HUES64 (cell line): ENCODE data around the gene ALKBH2.
A peak's percentile ranks its signal among the peaks of the same experiment; 100 is the strongest.

Experiments used
- H3K27ac ChIP-seq: 2 replicates; pipeline ENCODE4 v1.7.0; 2013; ENCODE audit warnings: low read depth, low read length, inconsistent platforms
- H3K27me3 ChIP-seq: 2 replicates; pipeline ENCODE4 v1.6.1; 2013; ENCODE audit warnings: mild to moderate bottlenecking, low read length; ENCODE audit not compliant: insufficient read depth
- H3K36me3 ChIP-seq: 2 replicates; pipeline ENCODE4 v1.6.1; 2013; ENCODE audit warnings: mild to moderate bottlenecking, low read length; ENCODE audit not compliant: insufficient read depth
- H3K4me1 ChIP-seq: 2 replicates; pipeline ENCODE4 v1.6.1; 2013; ENCODE audit warnings: mild to moderate bottlenecking, low read length, moderate library complexity; ENCODE audit not compliant: insufficient read depth
- H3K4me3 ChIP-seq: 2 replicates; pipeline ENCODE4 v1.5.1; 2013; ENCODE audit warnings: mild to moderate bottlenecking, low read length, moderate library complexity
- H3K9ac ChIP-seq: 2 replicates; pipeline ENCODE4 v1.6.1; 2013; ENCODE audit warnings: mild to moderate bottlenecking, low read depth, low read length
- H3K9me3 ChIP-seq: 2 replicates; pipeline ENCODE4 v1.6.1; 2013; ENCODE audit warnings: low read depth, low read length; ENCODE audit not compliant: insufficient read depth
- WGBS: fragments of 150-250, 120-280 bp; methylation state at CpG from one replicate; pipeline ENCODE4 v1.1.7; 2013; ENCODE audit warnings: missing lambda C conversion rate; 5-methylcytosine and 5-hydroxymethylcytosine counted together

The ALKBH2 gene

DNA sequence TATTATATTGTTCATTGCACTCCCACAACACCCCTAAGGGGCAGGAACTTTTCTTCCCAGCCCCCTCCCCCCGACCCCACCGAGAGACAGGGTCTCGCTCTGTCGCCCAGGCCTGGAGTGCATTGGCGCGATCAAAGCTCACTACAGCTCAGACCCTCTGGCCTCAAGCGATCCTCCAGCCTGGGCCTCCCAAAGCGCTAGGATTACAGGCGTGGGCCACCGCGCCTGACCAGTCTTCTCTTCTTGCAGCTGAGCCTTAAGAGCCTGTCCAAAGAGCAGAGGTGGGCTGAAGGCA is 3.8 kb upstream of the ALKBH2 start:
- 0 out of 2 replicates have a peak, but pooled peaks cover 10% of the 10 kb centered on the region for H3K4me1 ChIP-seq
- 39% methylated on average over 11 of the region's 11 CpGs for WGBS
- H3K9me3 ChIP-seq, result no peaks in the 10 kb centered on the region
- peak overlapping the region; percentile 86 for H3K4me3 ChIP-seq
- H3K36me3 ChIP-seq, result peaks cover 36% of the 10 kb centered on the region
- H3K27me3 ChIP-seq, result peaks cover 5% of the 10 kb centered on the region
- peak overlapping the region; percentile 59; the same call in 1 of the 2 replicates for H3K27ac ChIP-seq
- H3K9ac ChIP-seq, result peak overlapping the region; percentile 93

DNA sequence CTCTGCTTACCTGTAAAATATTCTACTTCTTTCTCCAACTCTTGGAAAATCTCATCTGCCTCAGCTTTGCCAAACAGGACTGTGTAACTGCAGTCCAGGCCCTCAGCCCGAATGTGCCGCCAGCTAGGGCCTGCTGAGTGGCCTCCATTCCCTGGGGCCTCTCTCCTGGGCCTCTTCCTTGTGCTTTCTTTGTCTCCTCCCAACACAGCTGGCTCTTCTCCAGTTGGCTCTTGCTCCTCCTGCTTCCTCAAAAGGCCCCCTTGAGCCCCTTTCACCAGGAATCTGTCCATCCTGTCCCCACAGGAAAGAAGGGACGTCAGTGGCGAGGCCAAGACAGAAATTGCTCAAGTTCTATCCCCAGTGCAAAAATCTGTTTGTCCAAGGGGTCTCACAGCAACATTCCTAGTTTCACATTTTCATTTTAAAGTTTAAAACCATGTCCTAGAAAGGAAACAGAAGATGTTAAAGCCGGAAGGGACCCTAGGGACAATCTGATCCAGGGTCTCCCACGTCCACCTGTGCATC is 713 bp downstream of the ALKBH2 start:
- no peaks in the 10 kb centered on the region for H3K9me3 ChIP-seq
- peaks cover 28% of the 10 kb centered on the region for H3K36me3 ChIP-seq
- H3K4me1 ChIP-seq, result 0 out of 2 replicates have a peak, but pooled peaks cover 3% of the 10 kb centered on the region
- H3K9ac ChIP-seq, result peak overlapping the region; percentile 53; the same call in 1 of the 2 replicates
- H3K27me3 ChIP-seq, result peaks cover 5% of the 10 kb centered on the region
- WGBS, result 91% methylated on average over 6 of the region's 6 CpGs
- H3K4me3 ChIP-seq, result peak overlapping the region; percentile 48
- no peak overlapping the region for H3K27ac ChIP-seq

DNA sequence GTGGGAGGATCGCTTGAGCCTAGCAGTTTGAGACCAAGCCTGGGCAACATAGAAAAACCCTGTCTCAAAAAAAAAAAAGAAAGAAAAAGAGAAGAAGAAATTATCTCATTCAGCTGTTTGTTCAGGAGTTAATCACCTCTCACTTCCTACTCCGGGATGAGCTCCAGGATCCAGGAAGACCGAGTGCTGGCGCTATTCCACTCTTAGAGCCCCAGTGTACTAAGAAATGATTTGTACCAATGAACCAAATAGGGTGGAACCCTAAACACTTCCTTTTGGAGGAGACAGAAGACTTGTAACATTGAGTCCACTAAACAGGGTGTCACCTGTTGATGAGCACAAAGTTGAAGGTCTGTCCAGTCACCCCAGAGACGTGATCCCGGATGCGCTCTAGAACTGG is 3.6 kb downstream of the ALKBH2 start:
- H3K9me3 ChIP-seq, result no peaks in the 10 kb centered on the region
- 94% methylated on average over 7 of the region's 7 CpGs for WGBS
- H3K27ac ChIP-seq, result no peak overlapping the region
- no peak overlapping the region for H3K4me3 ChIP-seq
- H3K27me3 ChIP-seq, result peaks cover 5% of the 10 kb centered on the region
- no peak overlapping the region for H3K9ac ChIP-seq
- H3K4me1 ChIP-seq, result 0 out of 2 replicates have a peak, but pooled peaks cover 3% of the 10 kb centered on the region
- H3K36me3 ChIP-seq, result peaks cover 50% of the 10 kb centered on the region

DNA sequence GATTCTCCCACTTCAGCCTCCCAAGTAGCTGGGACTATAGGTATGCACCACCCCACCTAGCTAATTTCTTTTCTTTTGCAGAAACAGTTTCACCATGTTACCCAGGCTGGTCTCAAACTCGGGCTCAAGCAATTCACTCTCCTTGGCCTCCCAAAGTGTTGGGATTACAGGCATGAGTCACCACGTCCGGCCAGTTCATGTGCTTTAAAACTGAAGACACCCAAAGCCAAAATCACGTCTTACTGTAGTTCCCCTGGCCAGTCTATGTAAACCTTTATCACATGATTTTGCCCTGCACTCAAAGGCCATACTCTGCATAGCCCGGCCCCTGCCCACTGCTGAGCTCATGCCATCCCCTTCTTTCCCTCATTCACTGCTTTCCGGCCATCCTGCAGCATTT is 4.5 kb downstream of the ALKBH2 start:
- Histone ChIP-seq H3K27me3 (peaks cover 5% of the 10 kb centered on the region), H3K9me3 (no peaks in the 10 kb centered on the region), H3K36me3 (peaks cover 50% of the 10 kb centered on the region), H3K4me3 (no peak overlapping the region), H3K27ac (no peak overlapping the region), H3K9ac (no peak overlapping the region), H3K4me1 (0 out of 2 replicates have a peak, but pooled peaks cover 3% of the 10 kb centered on the region)
- WGBS, result 90% methylated on average over 6 of the region's 6 CpGs

DNA sequence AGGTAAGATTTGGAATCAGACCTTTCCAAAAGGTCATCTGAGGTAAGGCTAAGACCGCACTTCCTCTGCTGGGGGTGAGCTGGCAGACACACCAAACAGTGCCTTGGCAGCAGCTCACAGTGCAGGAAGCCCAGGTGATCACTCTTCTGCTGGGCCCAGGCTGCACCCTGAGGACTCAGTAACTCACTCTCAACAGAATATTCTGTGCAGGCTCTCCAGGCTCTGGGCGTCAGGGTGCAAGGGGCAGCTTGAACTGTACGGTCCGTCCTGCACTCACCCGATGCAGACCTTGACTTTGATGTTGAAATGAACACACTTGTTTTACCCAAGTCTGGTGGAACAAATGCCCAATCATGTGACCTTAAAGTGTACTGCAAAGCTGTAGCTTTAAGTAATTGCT is 6.0 kb downstream of the ALKBH2 start:
- WGBS, result 95% methylated on average over 5 of the region's 5 CpGs
- Histone ChIP-seq H3K4me3 (no peak overlapping the region), H3K9me3 (no peaks in the 10 kb centered on the region), H3K27me3 (no peaks in the 10 kb centered on the region), H3K27ac (no peak overlapping the region), H3K36me3 (peaks cover 50% of the 10 kb centered on the region), H3K4me1 (no peaks in the 10 kb centered on the region), H3K9ac (no peak overlapping the region)

DNA sequence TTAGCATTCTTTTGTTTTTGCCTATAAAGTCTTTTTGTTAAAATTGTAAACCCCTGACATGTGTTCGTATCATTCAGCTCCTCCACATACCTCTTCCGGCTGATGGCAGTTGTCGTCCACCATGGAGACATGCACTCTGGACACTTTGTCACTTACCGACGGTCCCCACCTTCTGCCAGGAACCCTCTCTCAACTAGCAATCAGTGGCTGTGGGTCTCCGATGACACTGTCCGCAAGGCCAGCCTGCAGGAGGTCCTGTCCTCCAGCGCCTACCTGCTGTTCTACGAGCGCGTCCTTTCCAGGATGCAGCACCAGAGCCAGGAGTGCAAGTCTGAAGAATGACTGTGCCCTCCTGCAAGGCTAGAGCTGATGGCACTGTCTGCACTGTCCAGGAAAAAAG is 7.7 kb downstream of the ALKBH2 start:
- Histone ChIP-seq H3K27ac (no peak overlapping the region), H3K4me1 (no peaks in the 10 kb centered on the region), H3K4me3 (no peak overlapping the region), H3K27me3 (no peaks in the 10 kb centered on the region), H3K9me3 (no peaks in the 10 kb centered on the region), H3K36me3 (peaks cover 49% of the 10 kb centered on the region), H3K9ac (no peak overlapping the region)
- WGBS, result 94% methylated on average over 11 of the region's 11 CpGs

DNA sequence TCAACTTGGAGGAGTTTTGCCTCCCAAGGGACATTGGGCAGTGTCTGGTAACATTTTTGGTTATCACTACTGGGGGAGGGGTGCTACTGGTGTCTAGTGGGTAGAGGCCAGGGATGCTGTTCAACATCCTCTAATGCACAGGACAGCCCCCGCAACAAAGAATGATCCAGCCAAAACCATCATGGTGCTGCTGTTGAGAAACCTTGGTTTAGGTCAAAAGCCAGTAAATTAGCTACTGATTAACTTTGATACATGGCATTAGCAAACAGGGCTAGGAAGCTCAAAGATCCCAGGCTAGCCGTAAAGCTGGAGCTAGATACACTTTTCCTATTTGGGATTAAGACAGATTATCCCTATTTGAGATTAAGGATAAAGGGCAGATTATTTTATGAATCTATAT is 8.8 kb downstream of the ALKBH2 start:
- WGBS, result 88% methylated on average over 2 of the region's 2 CpGs
- H3K36me3 ChIP-seq, result peaks cover 38% of the 10 kb centered on the region

DNA sequence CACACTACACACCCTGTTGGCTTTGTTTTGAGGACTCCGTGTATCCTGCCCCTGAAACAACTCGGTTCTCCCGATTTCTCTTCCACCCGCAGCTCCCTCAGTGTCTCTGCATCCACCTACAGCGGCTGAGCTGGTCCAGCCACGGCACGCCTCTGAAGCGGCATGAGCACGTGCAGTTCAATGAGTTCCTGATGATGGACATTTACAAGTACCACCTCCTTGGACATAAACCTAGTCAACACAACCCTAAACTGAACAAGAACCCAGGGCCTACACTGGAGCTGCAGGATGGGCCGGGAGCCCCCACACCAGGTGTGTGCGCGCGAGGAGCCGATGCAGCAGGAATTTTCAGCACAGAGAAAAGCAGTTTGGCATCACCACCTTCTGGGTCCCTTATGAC is 10.5 kb downstream of the ALKBH2 start:
- 94% methylated on average over 14 of the region's 14 CpGs for WGBS
- H3K27ac ChIP-seq, result no peak overlapping the region
- H3K27me3 ChIP-seq, result no peaks in the 10 kb centered on the region
- no peak overlapping the region for H3K4me3 ChIP-seq
- no peak overlapping the region for H3K9ac ChIP-seq
- H3K9me3 ChIP-seq, result no peaks in the 10 kb centered on the region
- H3K36me3 ChIP-seq, result peaks cover 23% of the 10 kb centered on the region
- H3K4me1 ChIP-seq, result no peaks in the 10 kb centered on the region

More for the DNA sequence above, 8.8 kb downstream of the ALKBH2 start:
- H3K9me3 ChIP-seq, result no peaks in the 10 kb centered on the region
- H3K4me1 ChIP-seq, result no peaks in the 10 kb centered on the region
- H3K27ac ChIP-seq, result no peak overlapping the region
- H3K27me3 ChIP-seq, result no peaks in the 10 kb centered on the region
- H3K4me3 ChIP-seq, result no peak overlapping the region
- no peak overlapping the region for H3K9ac ChIP-seq

DNA sequence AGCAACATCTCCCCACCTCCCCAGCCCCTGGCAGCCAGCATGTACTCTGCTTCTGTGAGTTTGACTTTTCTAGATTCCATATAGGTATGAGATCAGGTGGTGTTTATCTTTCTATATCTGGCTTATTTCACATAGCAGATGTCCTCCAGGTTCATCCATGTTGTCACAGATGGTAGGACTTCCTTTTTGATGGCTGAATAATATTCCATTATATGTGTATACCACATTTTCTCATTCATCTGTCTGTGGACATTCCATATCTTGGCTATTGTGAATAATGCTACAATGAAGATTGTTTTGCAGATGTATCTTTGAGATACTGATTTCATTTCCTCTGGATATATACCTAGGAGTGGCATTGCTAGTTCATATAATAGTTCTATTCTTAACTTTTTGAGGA is 18.4 kb downstream of the ALKBH2 start:
- no peak overlapping the region for H3K4me3 ChIP-seq
- no peaks in the 10 kb centered on the region for H3K27me3 ChIP-seq
- no peak overlapping the region for H3K9ac ChIP-seq
- H3K4me1 ChIP-seq, result peaks cover 8% of the 10 kb centered on the region; the same call in 1 of the 2 replicates
- H3K9me3 ChIP-seq, result no peaks in the 10 kb centered on the region
- H3K36me3 ChIP-seq, result peaks cover 22% of the 10 kb centered on the region
- H3K27ac ChIP-seq, result no peak overlapping the region

DNA sequence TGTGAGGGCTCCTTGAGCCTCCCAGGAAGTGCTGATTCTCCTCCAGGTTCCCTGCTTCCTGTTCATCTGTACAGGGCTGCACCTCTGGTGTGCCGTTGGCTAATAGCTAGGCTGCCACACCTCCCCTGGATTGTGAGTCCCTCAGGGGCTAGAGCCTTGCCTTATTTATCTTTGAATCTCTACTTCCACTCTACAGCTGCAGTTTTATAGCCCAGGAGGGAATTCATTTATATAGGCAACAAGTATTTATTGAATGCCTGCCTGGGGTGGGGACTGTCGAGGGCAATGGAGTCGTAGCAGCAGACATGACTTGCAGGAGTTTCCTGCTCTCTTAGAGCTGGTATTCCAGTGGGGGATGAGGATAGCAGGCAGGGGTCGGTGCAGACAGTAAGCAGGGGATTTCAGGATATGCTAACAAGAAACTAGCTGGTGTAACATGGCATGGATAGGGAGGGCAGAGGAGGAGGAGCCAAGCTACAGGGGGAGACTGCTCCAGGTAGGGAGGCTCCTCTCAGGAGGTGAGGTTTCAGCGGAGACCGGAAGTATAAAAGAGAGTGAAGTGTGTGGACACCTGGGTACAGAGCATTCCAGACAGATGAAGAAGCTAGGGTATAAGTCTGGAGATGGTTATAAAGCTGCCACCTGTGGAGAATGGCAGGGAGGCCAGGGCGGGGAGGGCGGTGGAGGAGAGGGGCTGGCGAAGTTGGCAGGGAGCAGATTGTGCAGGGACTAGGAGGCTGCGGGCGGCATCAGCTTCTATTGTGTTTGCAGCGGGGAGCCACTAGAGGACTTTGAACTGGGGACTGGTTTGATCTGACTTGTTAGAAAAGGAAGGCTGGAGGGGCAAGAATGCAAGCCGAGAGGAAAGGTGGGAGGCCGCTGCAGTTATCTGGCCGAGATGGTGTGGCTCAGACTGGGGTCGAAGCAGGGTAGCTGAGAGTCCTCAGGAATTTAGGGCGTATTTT is 23.7 kb downstream of the ALKBH2 start:
- H3K9me3 ChIP-seq, result no peaks in the 10 kb centered on the region
- H3K4me3 ChIP-seq, result peak overlapping the region; percentile 37
- no peaks in the 10 kb centered on the region for H3K27me3 ChIP-seq
- H3K9ac ChIP-seq, result peak overlapping the region; percentile 42; the same call in 1 of the 2 replicates
- H3K4me1 ChIP-seq, result peaks cover 19% of the 10 kb centered on the region
- peak overlapping the region; percentile 64 for H3K27ac ChIP-seq
- H3K36me3 ChIP-seq, result peaks cover 15% of the 10 kb centered on the region
- 37% methylated on average over 17 of the region's 17 CpGs for WGBS

DNA sequence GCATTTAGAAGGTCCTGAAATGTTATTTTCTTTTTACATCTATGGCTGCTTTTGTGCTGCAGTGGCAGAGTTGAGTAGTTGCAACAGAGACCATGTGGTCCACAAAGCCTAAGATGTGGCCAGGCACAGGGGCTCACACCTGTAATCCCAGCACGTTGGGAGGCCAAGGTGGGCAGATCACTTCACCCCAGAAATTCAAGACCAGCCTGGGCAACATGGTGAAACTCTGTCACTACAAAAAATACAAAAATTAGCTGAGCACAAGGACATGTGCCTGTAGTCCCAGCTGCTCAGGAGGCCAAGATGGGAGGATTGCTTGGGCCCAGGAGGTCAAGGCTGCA is 27.4 kb downstream of the ALKBH2 start:
- Histone ChIP-seq H3K36me3 (no peaks in the 10 kb centered on the region; the same call in 1 of the 2 replicates), H3K27ac (no peak overlapping the region), H3K4me3 (no peak overlapping the region), H3K4me1 (peaks cover 19% of the 10 kb centered on the region), H3K9ac (no peak overlapping the region), H3K9me3 (no peaks in the 10 kb centered on the region), H3K27me3 (no peaks in the 10 kb centered on the region)
- 82% methylated on average over 1 of the region's 1 CpG for WGBS
